Fibroblast of skin of right quadriceps (primary cell): ENCODE results near the gene CACNA2D4.

Experiments
- DNase-seq: peaks from one replicate; pipeline ENCODE4 v3.0.0-alpha.2; 2013

CACNA2D4 gene

DNA sequence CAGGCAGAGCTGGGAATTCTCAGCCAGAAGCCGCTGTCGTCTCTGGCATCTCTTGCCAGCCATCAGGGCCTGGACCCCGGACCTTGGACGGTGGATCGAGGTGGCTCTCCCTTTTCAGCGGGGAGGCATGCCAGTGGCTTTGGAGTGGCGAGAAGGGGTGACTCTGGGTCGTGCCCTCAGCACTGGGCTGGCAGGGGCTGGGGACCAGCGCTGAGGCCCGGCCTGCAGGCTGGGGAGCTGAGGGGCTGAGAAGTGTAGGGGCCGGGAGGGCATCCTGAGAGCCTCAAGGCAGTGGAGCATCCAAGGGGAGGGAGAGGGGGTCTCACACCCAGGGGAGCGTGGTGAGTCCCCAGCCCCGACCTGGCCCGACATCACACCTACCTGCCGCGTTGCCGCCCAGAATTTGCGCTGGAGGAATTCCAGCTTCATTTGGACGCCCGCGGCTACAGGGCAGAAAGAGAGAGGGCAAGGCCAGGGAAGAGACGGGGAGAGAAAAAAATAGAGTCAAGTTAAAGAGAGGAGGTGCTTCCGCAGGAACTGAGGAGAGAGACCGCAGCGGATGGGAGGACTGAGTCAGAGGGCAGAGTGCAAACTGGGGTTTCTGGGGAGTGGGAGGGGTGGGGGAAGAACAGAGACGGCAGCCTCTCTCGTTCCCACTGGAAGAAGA, 107.0 kb downstream of the CACNA2D4 start:
- no peak for DNase-seq

- no peak for DNase-seq
These were observed 107.5 kb downstream of the CACNA2D4 start for GRCh38 chr12:1810931-1811280.

- DNase-seq: no peak
These were observed 108.1 kb downstream of the CACNA2D4 start for GRCh38 chr12:1810201-1810930.

- DNase-seq: no peak
These were observed 108.8 kb downstream of the CACNA2D4 start for GRCh38 chr12:1809591-1810190.

DNA sequence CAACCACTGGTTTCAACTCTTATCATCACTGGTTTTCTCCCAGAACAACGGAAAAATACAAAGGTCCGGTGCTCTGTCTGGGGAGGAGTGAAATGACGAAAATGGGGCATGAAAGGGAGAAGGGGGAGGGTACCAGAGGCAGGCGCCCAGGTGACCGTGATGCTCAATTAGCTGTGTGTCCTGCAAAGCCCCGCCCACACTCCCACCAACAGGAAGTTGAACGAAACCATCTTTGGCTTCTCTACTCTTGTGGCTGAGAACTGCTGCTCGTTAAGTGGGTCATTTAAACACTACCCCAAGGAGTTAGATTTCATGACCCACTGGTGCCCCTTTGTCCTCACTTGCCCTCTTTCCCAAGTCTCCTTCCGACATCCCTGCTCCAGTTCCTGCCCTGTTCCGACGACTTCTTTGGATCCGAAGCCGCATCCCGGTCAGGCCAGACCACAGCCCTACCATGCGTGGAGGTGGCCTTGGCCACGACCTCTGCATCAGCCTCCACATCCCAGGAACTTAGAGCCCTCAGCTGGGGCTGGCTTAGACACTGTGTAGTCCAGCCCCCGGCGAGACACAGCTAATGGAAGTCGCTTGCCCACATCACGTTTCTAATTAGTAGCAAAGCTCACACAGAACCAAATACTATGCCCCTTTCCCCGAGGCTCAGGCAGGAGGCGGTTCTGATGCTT, 109.5 kb downstream of the CACNA2D4 start:
- DNase-seq: no peak

DNA sequence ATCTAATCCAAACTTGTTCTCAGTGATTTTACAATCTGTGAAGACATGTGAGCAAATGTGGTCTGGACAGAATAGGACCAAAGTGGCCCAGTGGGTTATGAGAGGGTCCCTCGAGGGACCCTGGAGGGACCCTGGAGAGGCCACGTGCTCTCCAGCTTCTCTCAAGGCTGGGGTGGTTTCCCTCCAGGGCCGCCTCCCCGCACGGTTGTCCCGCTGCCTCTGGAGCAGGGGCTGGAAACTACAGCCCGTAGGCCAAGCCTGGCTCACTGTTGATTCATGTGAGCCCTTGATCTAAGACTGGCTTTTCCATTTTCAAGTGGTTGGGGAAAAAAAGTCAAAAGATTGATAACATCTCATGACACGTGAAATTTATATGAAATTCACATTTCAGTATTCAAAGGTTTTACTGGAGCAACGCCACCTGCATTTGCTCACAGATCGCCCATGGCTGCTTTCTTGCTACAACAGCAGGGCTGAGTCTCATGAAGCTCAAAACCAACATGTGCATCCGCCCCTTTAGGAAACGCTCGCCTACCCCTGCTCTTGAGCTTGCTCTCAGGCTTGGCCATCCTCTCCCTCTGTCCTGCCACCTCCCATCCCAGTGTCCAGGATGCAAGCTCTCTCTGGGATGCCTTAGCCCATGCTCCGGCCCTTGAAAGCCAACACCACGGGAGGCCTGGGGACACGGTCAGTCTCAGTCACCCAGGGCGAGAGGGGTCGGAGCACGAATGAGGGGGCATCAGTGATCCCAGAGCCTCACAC, 110.2 kb downstream of the CACNA2D4 start:
- no peak for DNase-seq

GRCh38 chr12:1807087-1807860, 111.2 kb downstream of the CACNA2D4 start:
- no peak for DNase-seq

DNA sequence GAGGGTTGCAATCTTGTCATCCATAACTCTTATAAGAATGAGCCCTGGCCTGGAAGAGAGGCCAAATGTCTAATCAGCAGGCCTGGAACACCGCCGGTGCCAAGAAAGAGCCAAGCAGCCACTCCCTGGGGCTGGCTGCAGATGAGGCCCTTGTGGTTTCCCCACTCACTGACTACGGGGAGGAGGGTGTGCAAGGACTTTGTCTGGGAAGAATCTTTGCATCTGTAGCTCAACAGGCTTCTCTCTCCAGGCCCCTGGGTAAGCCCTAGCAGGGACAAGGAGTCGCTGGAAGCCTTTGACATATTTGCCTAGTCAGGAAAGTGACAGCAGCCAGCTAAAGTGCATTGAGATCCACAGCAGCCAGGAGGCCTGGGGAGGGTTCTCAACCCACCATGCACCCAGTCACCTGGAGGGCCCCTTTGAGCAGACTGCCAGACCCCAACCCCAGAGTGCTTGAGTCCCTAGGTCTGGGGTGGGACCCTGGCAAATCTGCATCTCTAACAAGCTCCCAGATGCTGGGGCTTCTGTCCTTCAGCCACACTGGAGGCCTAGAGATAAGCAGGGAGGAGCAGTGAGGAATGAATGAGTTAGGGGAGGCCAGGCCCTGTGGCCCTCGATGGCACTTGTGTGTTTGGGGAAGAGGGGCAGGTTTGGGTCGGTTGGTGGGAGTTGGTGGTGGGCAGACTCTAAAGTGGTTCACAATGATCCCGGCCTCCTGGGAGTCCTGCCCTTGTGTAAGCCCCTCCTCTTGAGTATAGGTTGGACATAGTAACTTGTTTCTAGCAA, 112.0 kb downstream of the CACNA2D4 start:
- no peak for DNase-seq

DNA sequence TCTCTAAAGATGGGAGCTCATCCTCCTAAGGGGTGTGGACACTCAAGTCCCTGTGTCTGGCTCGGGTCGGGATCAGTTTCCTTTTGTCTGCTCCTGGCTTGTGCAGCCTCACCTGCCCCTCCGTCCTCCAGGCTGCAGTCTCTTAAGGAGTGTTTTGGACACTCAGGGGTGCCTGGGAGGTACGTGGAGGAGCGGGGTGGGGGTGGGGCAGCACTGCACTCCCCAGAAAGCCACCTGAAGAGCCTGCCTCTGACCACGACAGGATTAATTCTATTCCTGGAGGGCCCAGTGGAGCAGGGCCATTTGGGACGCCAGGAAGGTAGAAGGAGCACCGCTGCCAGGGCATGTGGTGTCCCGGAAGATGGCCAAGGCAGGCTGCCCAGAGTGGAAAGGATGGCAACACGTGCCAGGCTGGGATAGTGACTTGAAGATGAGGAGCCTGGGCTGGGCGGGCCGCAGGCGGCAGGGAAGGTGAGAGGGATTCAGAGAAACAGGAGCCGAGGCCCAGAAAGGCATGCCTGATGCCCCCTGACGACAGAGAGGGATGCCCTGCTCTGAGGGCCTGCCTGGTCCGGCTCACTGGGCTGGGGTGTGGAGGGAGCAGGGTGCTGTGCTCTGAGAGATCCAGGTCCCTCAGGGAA, 112.9 kb downstream of the CACNA2D4 start:
- no peak for DNase-seq

DNA sequence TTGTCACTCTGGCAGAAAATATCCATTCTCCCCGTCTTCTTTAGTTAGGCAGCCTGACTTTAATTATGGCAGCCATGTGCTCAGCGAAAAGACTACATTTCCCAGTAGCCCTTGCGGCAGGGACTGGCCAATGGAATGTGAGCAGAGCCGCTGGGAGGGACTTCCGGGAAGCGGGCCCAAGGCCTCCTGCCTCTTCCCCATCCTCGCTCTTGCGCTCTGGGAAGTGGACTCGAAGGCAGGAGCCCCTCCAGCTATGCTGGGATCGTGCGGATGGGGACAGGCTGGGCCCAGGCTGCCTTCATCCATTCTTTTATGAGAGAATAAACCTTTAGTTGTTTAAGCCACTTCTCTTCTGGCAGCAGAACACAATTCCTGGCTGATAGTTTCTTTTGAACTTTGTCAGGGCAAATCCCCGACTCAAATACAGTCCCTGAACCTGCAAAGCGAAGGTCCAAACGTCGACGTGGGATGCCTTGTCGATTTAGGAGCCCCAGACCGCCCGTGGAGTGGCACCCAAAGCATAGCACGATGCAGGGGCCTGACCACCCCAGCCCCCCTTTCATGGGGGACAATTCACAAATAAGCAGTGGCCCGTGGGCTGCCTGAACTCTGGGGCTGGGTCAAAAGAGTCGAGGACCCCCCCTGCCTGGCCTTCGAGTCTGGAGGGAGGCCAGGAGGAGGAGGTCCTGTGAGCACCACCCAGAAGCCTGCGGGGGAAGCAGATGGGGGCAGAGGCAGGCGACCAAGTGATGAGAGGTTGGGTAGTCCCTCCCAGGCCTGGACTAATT, 113.7 kb downstream of the CACNA2D4 start:
- peak; percentile 92 for DNase-seq

DNA sequence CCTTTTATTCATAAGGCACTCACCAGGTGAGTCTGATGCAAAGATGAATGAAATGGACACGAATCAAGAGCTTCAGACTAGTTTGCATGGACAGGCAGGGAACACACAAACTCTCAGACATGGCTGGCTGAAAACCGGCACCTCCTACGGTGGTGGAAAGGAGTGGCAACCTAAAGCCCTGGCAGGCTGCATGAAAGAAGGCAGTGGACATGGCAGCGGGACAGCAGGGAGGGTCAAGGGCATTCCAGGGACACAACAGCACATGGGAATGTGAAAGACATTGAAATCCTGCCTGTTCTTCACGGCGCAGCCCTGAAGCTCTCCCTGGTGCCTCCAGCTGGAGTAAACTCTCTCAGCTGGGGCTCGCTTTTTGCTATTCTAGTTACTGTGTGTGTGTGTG, 114.7 kb downstream of the CACNA2D4 start:
- DNase-seq: no peak

GRCh38 chr12:1801303-1801975, 117.0 kb downstream of the CACNA2D4 start:
- DNase-seq: no peak

GRCh38 chr12:1800401-1801302, 117.8 kb downstream of the CACNA2D4 start:
- DNase-seq: peak; percentile 60

GRCh38 chr12:1799882-1800400, 118.5 kb downstream of the CACNA2D4 start:
- DNase-seq: no peak

DNA sequence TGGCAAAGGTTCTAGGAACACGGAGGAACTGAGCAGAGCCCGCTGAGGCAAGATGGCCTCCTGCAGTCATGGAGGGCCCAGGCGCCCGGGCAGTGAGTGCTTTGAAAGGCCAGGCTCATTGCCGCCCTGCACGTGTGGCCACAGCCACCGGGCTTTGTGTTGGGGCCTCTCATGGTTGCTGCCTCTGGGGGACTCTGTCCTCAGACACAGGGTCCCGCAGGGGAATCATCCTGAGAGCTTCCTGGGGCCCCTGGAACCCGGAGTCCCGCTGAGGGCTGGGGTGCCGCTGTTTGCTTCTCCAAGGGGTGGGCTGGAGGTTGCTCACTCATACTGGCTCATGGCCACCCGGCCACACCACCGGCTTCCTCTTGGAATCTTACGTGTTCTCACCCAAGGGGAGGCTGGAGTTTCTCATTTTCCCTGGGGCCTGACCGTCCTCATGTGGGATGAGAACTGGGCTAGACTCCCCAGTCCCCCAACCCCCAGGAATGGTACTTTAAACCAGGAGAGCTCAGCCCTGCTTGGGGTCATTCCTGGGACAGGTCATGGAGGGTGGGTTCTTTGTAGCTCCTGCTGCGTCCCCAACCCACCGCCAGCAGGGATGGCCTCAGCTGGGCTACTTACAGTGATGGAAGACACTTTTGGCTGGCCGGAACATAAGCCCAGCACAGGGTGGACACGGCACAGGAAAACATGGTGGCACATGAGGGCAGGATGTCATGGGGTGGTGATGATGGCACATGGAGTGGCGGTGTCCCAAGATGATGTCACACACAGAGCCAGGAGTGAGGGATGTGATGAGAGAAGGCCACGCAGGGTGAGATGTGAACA, 119.2 kb downstream of the CACNA2D4 start:
- no peak for DNase-seq

- DNase-seq: no peak
These were observed 119.8 kb downstream of the CACNA2D4 start for GRCh38 chr12:1798641-1799020.
